Measurements from ENCODE around the gene KANSL3.
"Not testable (repeated sequence)": the region's sequence is repeated elsewhere in the genome, so short reads cannot be mapped to it uniquely, and the experiment has no call there.

Gene KANSL3

GRCh38 chr2:96654791-96655190 lies 16.7 kb upstream of the KANSL3 start:
- DNase-seq (ENCODE audit: low spot score): not testable (repeated sequence)

- no peak for DNase-seq (ENCODE audit: low spot score)
Measured at GRCh38 chr2:96651793-96652192, 13.7 kb upstream of the KANSL3 start.

GRCh38 chr2:96649342-96649741 lies 11.2 kb upstream of the KANSL3 start:
- DNase-seq (ENCODE audit: low spot score): no peak

- DNase-seq (ENCODE audit: low spot score): no peak
Measured at GRCh38 chr2:96648306-96648930, 10.3 kb upstream of the KANSL3 start.

GRCh38 chr2:96647681-96648080 lies 9.6 kb upstream of the KANSL3 start:
- no peak for DNase-seq (ENCODE audit: low spot score)

GRCh38 chr2:96642564-96643360 lies 4.7 kb upstream of the KANSL3 start, which contains the start of gene FER1L5:
Gene FER1L5, plus strand, starts transcription at chr2:96642764. Its CDS starts 73 bp downstream, at chr2:96642837.
- no peak for DNase-seq (ENCODE audit: low spot score)

- peak; percentile 59 for DNase-seq (ENCODE audit: low spot score)
Measured at GRCh38 chr2:96637385-96638143, 548 bp downstream of the KANSL3 start.

GRCh38 chr2:96636551-96637171 lies 1.5 kb downstream of the KANSL3 start:
- no peak for DNase-seq (ENCODE audit: low spot score)

- no peak for DNase-seq (ENCODE audit: low spot score)
Measured at GRCh38 chr2:96633641-96634040, 4.5 kb downstream of the KANSL3 start.

GRCh38 chr2:96631804-96632435 lies 6.2 kb downstream of the KANSL3 start:
- DNase-seq (ENCODE audit: low spot score): no peak

- no peak for DNase-seq (ENCODE audit: low spot score)
Measured at GRCh38 chr2:96626553-96626942, 11.6 kb downstream of the KANSL3 start.

GRCh38 chr2:96625571-96626552 lies 12.2 kb downstream of the KANSL3 start:
- DNase-seq (ENCODE audit: low spot score): no peak

- DNase-seq (ENCODE audit: low spot score): no peak
Measured at GRCh38 chr2:96623116-96623515, 15.0 kb downstream of the KANSL3 start.

- no peak for DNase-seq (ENCODE audit: low spot score)
Measured at GRCh38 chr2:96622544-96622943, 15.6 kb downstream of the KANSL3 start.

- no peak for DNase-seq (ENCODE audit: low spot score)
Measured at GRCh38 chr2:96618596-96619283, 19.4 kb downstream of the KANSL3 start.

GRCh38 chr2:96617012-96617411 lies 21.1 kb downstream of the KANSL3 start:
- no peak for DNase-seq (ENCODE audit: low spot score)

- DNase-seq (ENCODE audit: low spot score): no peak
Measured at GRCh38 chr2:96616535-96616934, 21.6 kb downstream of the KANSL3 start.

GRCh38 chr2:96616128-96616527 lies 22.0 kb downstream of the KANSL3 start:
- no peak for DNase-seq (ENCODE audit: low spot score)

- DNase-seq (ENCODE audit: low spot score): peak; percentile 43
Measured at GRCh38 chr2:96608469-96609455, 29.4 kb downstream of the KANSL3 start.

Data from COLO829 (cell line).